ENCODE measurements around the gene ITK. TPM values are rescaled to one million over a fixed set of nuclear protein-coding genes. Genes with fewer than 3 reads are reported as not detected.
"Not testable (repeated sequence)": the region's sequence is repeated elsewhere in the genome, so short reads cannot be mapped to it uniquely, and the experiment has no call there.

ITK gene
- total RNA-seq, 1 experiment from 2014 or later = 0.10 TPM

GRCh38 chr5:157210652-157211051 lies 30.0 kb downstream of the ITK start:
- not testable (repeated sequence) for DNase-seq (ENCODE audit: low read depth)

GRCh38 chr5:157212307-157212706 lies 31.7 kb downstream of the ITK start:
- no peak for DNase-seq (ENCODE audit: low read depth)

GRCh38 chr5:157213527-157214243 lies 33.0 kb downstream of the ITK start:
- DNase-seq (ENCODE audit: low read depth) = no peak

GRCh38 chr5:157214415-157214814 lies 33.8 kb downstream of the ITK start:
- DNase-seq (ENCODE audit: low read depth) = no peak

- DNase-seq (ENCODE audit: low read depth) = no peak
Observed at GRCh38 chr5:157214861-157215513, 34.3 kb downstream of the ITK start.

GRCh38 chr5:157215514-157216167 lies 35.0 kb downstream of the ITK start:
- peak; percentile 26 for DNase-seq (ENCODE audit: low read depth)

GRCh38 chr5:157216391-157217142 lies 35.9 kb downstream of the ITK start:
- no peak for DNase-seq (ENCODE audit: low read depth)

GRCh38 chr5:157217289-157218024 lies 36.8 kb downstream of the ITK start:
- peak; percentile 12 for DNase-seq (ENCODE audit: low read depth)

GRCh38 chr5:157219491-157220271 lies 39.0 kb downstream of the ITK start:
- no peak for DNase-seq (ENCODE audit: low read depth)

GRCh38 chr5:157221959-157222358 lies 41.3 kb downstream of the ITK start:
- no peak for DNase-seq (ENCODE audit: low read depth)

GRCh38 chr5:157222506-157223230 lies 42.0 kb downstream of the ITK start:
- DNase-seq (ENCODE audit: low read depth) = peak; percentile 51

GRCh38 chr5:157225469-157226422 lies 45.1 kb downstream of the ITK start:
- no peak for DNase-seq (ENCODE audit: low read depth)

- DNase-seq (ENCODE audit: low read depth) = no peak
Observed at GRCh38 chr5:157230610-157231009, 50.0 kb downstream of the ITK start.

- no peak for DNase-seq (ENCODE audit: low read depth)
Observed at GRCh38 chr5:157232706-157233105, 52.1 kb downstream of the ITK start.

- no peak for DNase-seq (ENCODE audit: low read depth)
Observed at GRCh38 chr5:157233515-157233914, 52.9 kb downstream of the ITK start.

- DNase-seq (ENCODE audit: low read depth) = no peak
Observed at GRCh38 chr5:157236423-157236822, 55.8 kb downstream of the ITK start.

- DNase-seq (ENCODE audit: low read depth) = no peak
Observed at GRCh38 chr5:157241483-157241882, 60.8 kb downstream of the ITK start.

GRCh38 chr5:157244704-157245103 lies 64.1 kb downstream of the ITK start:
- not testable (repeated sequence) for DNase-seq (ENCODE audit: low read depth)

- peak; percentile 21 for DNase-seq (ENCODE audit: low read depth)
Observed at GRCh38 chr5:157245476-157245875, 64.8 kb downstream of the ITK start.
